ENCODE measurements around the gene KIF25. TPM values are rescaled to one million over a fixed set of nuclear protein-coding genes. Genes with fewer than 3 reads are reported as not detected.
"Not testable (repeated sequence)": the region's sequence is repeated elsewhere in the genome, so short reads cannot be mapped to it uniquely, and the experiment has no call there.

KIF25 gene
- total and polyA plus RNA-seq, 4 donors = 0.72 to 0.79 TPM; not detected in 2

- H3K9me3 ChIP-seq (ENCODE audit: control insufficient read depth, low read length) = no peaks in the 10 kb centered on the region
- H3K27ac ChIP-seq (ENCODE audit: low read depth in 1 of 2, low read length in 2 of 2) = no peak overlapping the region
- no peaks in the 10 kb centered on the region for H3K4me1 ChIP-seq (ENCODE audit: control insufficient read depth in 1 of 2, insufficient read depth in 2 of 2, low read length in 2 of 2)
- ATAC-seq (ENCODE audit: low FRiP score) = no peak
- WGBS, 2 donors = 63 to 78% methylated on average over 33 to 43 of the region's 43 CpGs
- intact Hi-C loops (cut with DNase I) = no loop called here
- no peaks in the 10 kb centered on the region for H3K36me3 ChIP-seq (ENCODE audit: control insufficient read depth in 1 of 2, insufficient read depth in 2 of 2, low read length in 1 of 2)
- DNase-seq = no peak
- H3K27me3 ChIP-seq (ENCODE audit: control insufficient read depth in 1 of 2, insufficient read depth in 2 of 2, low read length in 1 of 2) = no peaks in the 10 kb centered on the region
- no peak overlapping the region for H3K4me3 ChIP-seq (ENCODE audit: low read length in 2 of 2)
These were observed 859 bp upstream of the KIF25 start for GRCh38 chr6:167996424-167997199.

- H3K9me3 ChIP-seq (ENCODE audit: control insufficient read depth, low read length) = no peaks in the 10 kb centered on the region
- H3K4me1 ChIP-seq (ENCODE audit: control insufficient read depth in 1 of 2, insufficient read depth in 2 of 2, low read length in 2 of 2) = no peaks in the 10 kb centered on the region
- 76 to 78% methylated on average over 5 of the region's 5 CpGs for WGBS, 2 donors
- H3K4me3 ChIP-seq (ENCODE audit: low read length in 2 of 2) = no peak overlapping the region
- no peaks in the 10 kb centered on the region for H3K36me3 ChIP-seq (ENCODE audit: control insufficient read depth in 1 of 2, insufficient read depth in 2 of 2, low read length in 1 of 2)
- intact Hi-C loops (cut with DNase I) = no loop called here
- no peaks in the 10 kb centered on the region for H3K27me3 ChIP-seq (ENCODE audit: control insufficient read depth in 1 of 2, insufficient read depth in 2 of 2, low read length in 1 of 2)
- no peak overlapping the region for H3K27ac ChIP-seq (ENCODE audit: low read depth in 1 of 2, low read length in 2 of 2)
- DNase-seq (no peak), ATAC-seq (ENCODE audit: low FRiP score) (no peak)
These were observed 744 bp downstream of the KIF25 start for GRCh38 chr6:167998215-167998614.

- Histone ChIP-seq H3K4me1 (ENCODE audit: control insufficient read depth in 1 of 2, insufficient read depth in 2 of 2, low read length in 2 of 2) (no peaks in the 10 kb centered on the region), H3K27ac (ENCODE audit: low read depth in 1 of 2, low read length in 2 of 2) (no peak overlapping the region), H3K36me3 (ENCODE audit: control insufficient read depth in 1 of 2, insufficient read depth in 2 of 2, low read length in 1 of 2) (no peaks in the 10 kb centered on the region), H3K4me3 (ENCODE audit: low read length in 2 of 2) (no peak overlapping the region), H3K27me3 (ENCODE audit: control insufficient read depth in 1 of 2, insufficient read depth in 2 of 2, low read length in 1 of 2) (no peaks in the 10 kb centered on the region), H3K9me3 (ENCODE audit: control insufficient read depth, low read length) (no peaks in the 10 kb centered on the region)
- 88 to 91% methylated on average over 13 of the region's 13 CpGs for WGBS, 2 donors
- no peak for DNase-seq
- ATAC-seq (ENCODE audit: low FRiP score) = no peak
- intact Hi-C loops (cut with DNase I) = no loop called here
These were observed 2.9 kb downstream of the KIF25 start for GRCh38 chr6:168000198-168001028.

GRCh38 chr6:168001029-168001332 lies 3.5 kb downstream of the KIF25 start:
- Histone ChIP-seq H3K9me3 (ENCODE audit: control insufficient read depth, low read length) (no peaks in the 10 kb centered on the region), H3K27me3 (ENCODE audit: control insufficient read depth in 1 of 2, insufficient read depth in 2 of 2, low read length in 1 of 2) (no peaks in the 10 kb centered on the region)

GRCh38 chr6:168001514-168001913 lies 4.0 kb downstream of the KIF25 start:
- DNase-seq; H3K4me1 ChIP-seq (ENCODE audit: control insufficient read depth in 1 of 2, insufficient read depth in 2 of 2, low read length in 2 of 2); H3K4me3 ChIP-seq (ENCODE audit: low read length in 2 of 2); H3K27me3 ChIP-seq (ENCODE audit: control insufficient read depth in 1 of 2, insufficient read depth in 2 of 2, low read length in 1 of 2); H3K27ac ChIP-seq (ENCODE audit: low read depth in 1 of 2, low read length in 2 of 2); H3K9me3 ChIP-seq (ENCODE audit: control insufficient read depth, low read length); intact Hi-C loops (cut with DNase I); ATAC-seq (ENCODE audit: low FRiP score); H3K36me3 ChIP-seq (ENCODE audit: control insufficient read depth in 1 of 2, insufficient read depth in 2 of 2, low read length in 1 of 2): not testable (repeated sequence)
- 91 to 95% methylated on average over 11 to 21 of the region's 21 CpGs for WGBS, 2 donors

More at GRCh38 chr6:168001029-168001332, 3.5 kb downstream of the KIF25 start:
- no peak for ATAC-seq (ENCODE audit: low FRiP score)
- Histone ChIP-seq H3K4me1 (ENCODE audit: control insufficient read depth in 1 of 2, insufficient read depth in 2 of 2, low read length in 2 of 2) (no peaks in the 10 kb centered on the region), H3K36me3 (ENCODE audit: control insufficient read depth in 1 of 2, insufficient read depth in 2 of 2, low read length in 1 of 2) (no peaks in the 10 kb centered on the region), H3K27ac (ENCODE audit: low read depth in 1 of 2, low read length in 2 of 2) (no peak overlapping the region), H3K4me3 (ENCODE audit: low read length in 2 of 2) (no peak overlapping the region)
- WGBS, 2 donors = 89 to 93% methylated on average over 10 of the region's 10 CpGs
- DNase-seq = no peak
- intact Hi-C loops (cut with DNase I) = no loop called here

- Histone ChIP-seq H3K36me3 (ENCODE audit: control insufficient read depth in 1 of 2, insufficient read depth in 2 of 2, low read length in 1 of 2) (no peaks in the 10 kb centered on the region), H3K27ac (ENCODE audit: low read depth in 1 of 2, low read length in 2 of 2) (no peak overlapping the region), H3K4me3 (ENCODE audit: low read length in 2 of 2) (no peak overlapping the region), H3K4me1 (ENCODE audit: control insufficient read depth in 1 of 2, insufficient read depth in 2 of 2, low read length in 2 of 2) (no peaks in the 10 kb centered on the region), H3K27me3 (ENCODE audit: control insufficient read depth in 1 of 2, insufficient read depth in 2 of 2, low read length in 1 of 2) (no peaks in the 10 kb centered on the region), H3K9me3 (ENCODE audit: control insufficient read depth, low read length) (no peaks in the 10 kb centered on the region)
- intact Hi-C loops (cut with DNase I) = no loop called here
- WGBS, 2 donors = 90 to 96% methylated on average over 6 of the region's 6 CpGs
- peak in 1 of 2 donors; percentile 31 for DNase-seq
- no peak for ATAC-seq (ENCODE audit: low FRiP score)
These were observed 5.3 kb downstream of the KIF25 start for GRCh38 chr6:168002804-168003203.

- Histone ChIP-seq H3K4me1 (ENCODE audit: control insufficient read depth in 1 of 2, insufficient read depth in 2 of 2, low read length in 2 of 2) (no peaks in the 10 kb centered on the region), H3K36me3 (ENCODE audit: control insufficient read depth in 1 of 2, insufficient read depth in 2 of 2, low read length in 1 of 2) (no peaks in the 10 kb centered on the region), H3K27ac (ENCODE audit: low read depth in 1 of 2, low read length in 2 of 2) (no peak overlapping the region), H3K9me3 (ENCODE audit: control insufficient read depth, low read length) (no peaks in the 10 kb centered on the region), H3K27me3 (ENCODE audit: control insufficient read depth in 1 of 2, insufficient read depth in 2 of 2, low read length in 1 of 2) (no peaks in the 10 kb centered on the region), H3K4me3 (ENCODE audit: low read length in 2 of 2) (no peak overlapping the region)
- no peak for ATAC-seq (ENCODE audit: low FRiP score)
- intact Hi-C loops (cut with DNase I) = no loop called here
- WGBS, 2 donors = 88 to 93% methylated on average over 7 of the region's 7 CpGs
- DNase-seq = no peak
These were observed 6.6 kb downstream of the KIF25 start for GRCh38 chr6:168004023-168004422.

GRCh38 chr6:168004945-168005344 lies 7.5 kb downstream of the KIF25 start:
- Histone ChIP-seq H3K4me3 (ENCODE audit: low read length in 2 of 2) (no peak overlapping the region), H3K27ac (ENCODE audit: low read depth in 1 of 2, low read length in 2 of 2) (no peak overlapping the region), H3K36me3 (ENCODE audit: control insufficient read depth in 1 of 2, insufficient read depth in 2 of 2, low read length in 1 of 2) (no peaks in the 10 kb centered on the region), H3K4me1 (ENCODE audit: control insufficient read depth in 1 of 2, insufficient read depth in 2 of 2, low read length in 2 of 2) (no peaks in the 10 kb centered on the region), H3K9me3 (ENCODE audit: control insufficient read depth, low read length) (no peaks in the 10 kb centered on the region), H3K27me3 (ENCODE audit: control insufficient read depth in 1 of 2, insufficient read depth in 2 of 2, low read length in 1 of 2) (no peaks in the 10 kb centered on the region)
- no peak for ATAC-seq (ENCODE audit: low FRiP score)
- DNase-seq = peak in 1 of 2 donors; percentile 54
- WGBS, 2 donors = 96% methylated on average over 11 of the region's 11 CpGs
- intact Hi-C loops (cut with DNase I) = no loop called here

- DNase-seq (no peak), ATAC-seq (ENCODE audit: low FRiP score) (no peak)
- Histone ChIP-seq H3K4me1 (ENCODE audit: control insufficient read depth in 1 of 2, insufficient read depth in 2 of 2, low read length in 2 of 2) (no peaks in the 10 kb centered on the region), H3K27ac (ENCODE audit: low read depth in 1 of 2, low read length in 2 of 2) (no peak overlapping the region), H3K27me3 (ENCODE audit: control insufficient read depth in 1 of 2, insufficient read depth in 2 of 2, low read length in 1 of 2) (no peaks in the 10 kb centered on the region), H3K36me3 (ENCODE audit: control insufficient read depth in 1 of 2, insufficient read depth in 2 of 2, low read length in 1 of 2) (no peaks in the 10 kb centered on the region), H3K4me3 (ENCODE audit: low read length in 2 of 2) (no peak overlapping the region), H3K9me3 (ENCODE audit: control insufficient read depth, low read length) (no peaks in the 10 kb centered on the region)
- intact Hi-C loops (cut with DNase I) = no loop called here
- 96 to 97% methylated on average over 6 of the region's 6 CpGs for WGBS, 2 donors
These were observed 8.3 kb downstream of the KIF25 start for GRCh38 chr6:168005796-168006195.
